B cell (primary cell): ENCODE data around the gene FUT7. TPM values are rescaled to one million over a fixed set of nuclear protein-coding genes. Genes with fewer than 3 reads are reported as not detected.

Experiments
- ATAC-seq: fragments of 200-7000 bp; cut with Tn5 transposase; one replicate; pipeline ENCODE4 v1.10.0; 2021; ENCODE audit warnings: low read depth, mild to moderate bottlenecking, moderate number of reproducible peaks, moderate library complexity
- CTCF ChIA-PET: fragments of 350-600 bp; sonication (Branson Sonifier 250); formaldehyde crosslinking; loops from one replicate; lab custom pipeline; 2021; ENCODE audit warnings: antibody characterized with exemption, inconsistent platforms; lab: Charles Lee
- POLR2A ChIA-PET: fragments of 350-600 bp; sonication (Branson Sonifier 250); formaldehyde crosslinking; loops from one replicate; lab custom pipeline; 2021; ENCODE audit warnings: antibody characterized with exemption; lab: Charles Lee
- DNase-seq: peaks from one replicate; pipeline ENCODE4 v3.0.0; 2013
- H2AFZ ChIP-seq: 2 replicates; pipeline ENCODE4 v1.6.1; 2012; ENCODE audit warnings: mild to moderate bottlenecking, low read depth, low read length; ENCODE audit not compliant: insufficient read depth, poor library complexity, severe bottlenecking
- H3K27ac ChIP-seq, 2 donors: 1 replicate in 1 of 2; 2 replicates in 1 of 2; pipeline ENCODE4 v1.5.1; 2012 to 2013; ENCODE audit warnings: low read length in 2 of 2, mild to moderate bottlenecking in 2 of 2, moderate library complexity in 1 of 2
- H3K27me3 ChIP-seq, 4 experiments: fragments of 200-600 bp in 1 of 4; sonication (generic) in 1 of 4; replicated peaks in 1 of 4; 1 replicate in 2 of 4; 2 replicates in 2 of 4; pipeline versions ENCODE4 v1.6.1 to v1.7.0; 2013 to 2016; ENCODE audit warnings: low read length in 3 of 4, mild to moderate bottlenecking in 2 of 4, mixed read lengths in 1 of 4, moderate library complexity in 1 of 4; ENCODE audit not compliant: insufficient read depth in 4 of 4, control insufficient read depth in 3 of 4; ENCODE audit errors: control extremely low read depth in 1 of 4
- H3K36me3 ChIP-seq, 2 experiments: replicated peaks in 1 of 2; 1 replicate in 1 of 2; 2 replicates in 1 of 2; pipeline versions ENCODE4 v1.6.1 to v1.7.1; 2013; ENCODE audit warnings: low read length in 1 of 2; ENCODE audit not compliant: insufficient read depth in 2 of 2, control insufficient read depth in 1 of 2; ENCODE audit errors: control extremely low read depth in 1 of 2, extremely low read depth in 1 of 2
- H3K4me1 ChIP-seq, 2 donors: fragments of 200-600 bp in 1 of 2; sonication (generic) in 1 of 2; 1 replicate in 1 of 2; 2 replicates in 1 of 2; pipeline versions ENCODE4 v1.5.1 to v1.6.1; 2013 to 2017; ENCODE audit warnings: low read length in 2 of 2; ENCODE audit not compliant: control insufficient read depth in 2 of 2, insufficient read depth in 2 of 2
- H3K4me2 ChIP-seq: replicated peaks from 2 replicates; pipeline ENCODE3; 2012; ENCODE audit warnings: mild to moderate bottlenecking, low read depth, low read length; ENCODE audit not compliant: poor library complexity, severe bottlenecking
- H3K4me3 ChIP-seq, 5 experiments: fragments of 200-600 bp in 1 of 5; sonication (generic) in 1 of 5; 1 replicate in 3 of 5; 2 replicates in 2 of 5; pipeline versions ENCODE4 v1.5.1 to v1.7.0; 2011 to 2016; ENCODE audit warnings: low read length in 4 of 5, mild to moderate bottlenecking in 4 of 5, low read depth in 2 of 5, control low read depth in 1 of 5, moderate library complexity in 1 of 5; ENCODE audit not compliant: insufficient read depth in 1 of 5; ENCODE audit errors: control extremely low read depth in 1 of 5, extremely low read depth in 1 of 5
- H3K79me2 ChIP-seq: fragments of 200-600 bp; sonication (generic); one replicate; pipeline ENCODE4 v1.6.0; 2016; ENCODE audit warnings: low read length; ENCODE audit not compliant: control insufficient read depth, insufficient read depth
- H3K9ac ChIP-seq: fragments of 200-600 bp; sonication (generic); 2 replicates; pipeline ENCODE4 v1.6.1; 2017; ENCODE audit warnings: mild to moderate bottlenecking, low read length, moderate library complexity
- H3K9me3 ChIP-seq, 3 donors: one replicate each; pipeline versions ENCODE4 v1.6.1 to v1.7.1; 2013; ENCODE audit warnings: low read length in 2 of 3; ENCODE audit not compliant: control insufficient read depth in 2 of 3, insufficient read depth in 1 of 3; ENCODE audit errors: control extremely low read depth in 1 of 3
- H4K20me1 ChIP-seq: 2 replicates; pipeline ENCODE4 v1.6.0; 2012; ENCODE audit warnings: mild to moderate bottlenecking, low read length; ENCODE audit not compliant: insufficient read depth, control insufficient read depth, poor library complexity, severe bottlenecking
- H3K27ac Mint-ChIP-seq: one replicate; pipeline ENCODE4 v1.8.0; 2021; ENCODE audit warnings: mixed read lengths
- H3K27me3 Mint-ChIP-seq: one replicate; pipeline ENCODE4 v1.8.0; 2021; ENCODE audit warnings: mixed read lengths
- H3K4me1 Mint-ChIP-seq: one replicate; pipeline ENCODE4 v1.8.0; 2021; ENCODE audit warnings: mixed read lengths
- H3K4me3 Mint-ChIP-seq: one replicate; pipeline ENCODE4 v1.8.0; 2021; ENCODE audit warnings: mixed read lengths
- H3K9me3 Mint-ChIP-seq: one replicate; pipeline ENCODE4 v1.8.0; 2022; ENCODE audit warnings: mixed read lengths; ENCODE audit not compliant: insufficient read depth
- EZH2 ChIP-seq: IDR thresholded peaks from 2 replicates; pipeline ENCODE4 v1.6.1; 2012; ENCODE audit warnings: borderline replicate concordance, low read depth, mild to moderate bottlenecking, moderate library complexity, low read length; ENCODE audit not compliant: insufficient read depth, poor library complexity, severe bottlenecking
- WGBS: methylation state at CpG from one replicate; pipeline ENCODE4 v1.1.5; 2013; ENCODE audit warnings: missing lambda C conversion rate; ENCODE audit not compliant: insufficient coverage; 5-methylcytosine and 5-hydroxymethylcytosine counted together
- intact Hi-C: fragments of 100-400 bp; cut with micrococcal nuclease; formaldehyde crosslinking; loops from one replicate; pipeline ENCODE4 v1.10.0; 2022
- polyA plus RNA-seq: library from polyadenylated mRNA; depleted of rRNA; stranded (reverse); fragments of >200 nt; gene quantifications from 2 replicates; pipeline ENCODE4 v1.2.3, GENCODE V29; 2012
- total RNA-seq, 2 donors: library from RNA; stranded (reverse); fragments of 120-200 nt in 1 of 2; gene quantifications; 1 replicate in 1 of 2; 2 replicates in 1 of 2; pipeline versions ENCODE4 v1.2.3 to v1.2.4, GENCODE V29; 2013 to 2022
- TF ChIP-seq, protein P1 (sequence below): fragments of 200-600 bp; IDR thresholded peaks from one replicate; pipeline ENCODE4 v1.8.0; 2022; ENCODE audit warnings: antibody characterized with exemption, mild to moderate bottlenecking

FUT7 gene
- total and polyA plus RNA-seq, 2 donors (not counting 1 experiment from before 2014, with no cell fraction given), result 7.3 to 8.2 TPM

- CTCF ChIA-PET, result no interaction called here
These were observed 15.5 kb downstream of the FUT7 start for GRCh38 chr9:137016436-137016835.

GRCh38 chr9:137015976-137016375 lies 15.9 kb downstream of the FUT7 start:
- intact Hi-C loops, result no loop called here
- no peaks in the 10 kb centered on the region for H3K4me1 Mint-ChIP-seq
- H3K27ac Mint-ChIP-seq, result no peak overlapping the region
- no peak for DNase-seq
- peaks cover 1 to 5% of the 10 kb centered on the region in 2 experiments for H3K36me3 ChIP-seq
- ChIA-PET CTCF (no interaction called here), POLR2A (no interaction called here)
- H3K4me2 ChIP-seq, result no peak overlapping the region
- H3K4me3 ChIP-seq, result no peak overlapping the region
- H2AFZ ChIP-seq, result no peak overlapping the region
- TF ChIP-seq, protein P1, sequence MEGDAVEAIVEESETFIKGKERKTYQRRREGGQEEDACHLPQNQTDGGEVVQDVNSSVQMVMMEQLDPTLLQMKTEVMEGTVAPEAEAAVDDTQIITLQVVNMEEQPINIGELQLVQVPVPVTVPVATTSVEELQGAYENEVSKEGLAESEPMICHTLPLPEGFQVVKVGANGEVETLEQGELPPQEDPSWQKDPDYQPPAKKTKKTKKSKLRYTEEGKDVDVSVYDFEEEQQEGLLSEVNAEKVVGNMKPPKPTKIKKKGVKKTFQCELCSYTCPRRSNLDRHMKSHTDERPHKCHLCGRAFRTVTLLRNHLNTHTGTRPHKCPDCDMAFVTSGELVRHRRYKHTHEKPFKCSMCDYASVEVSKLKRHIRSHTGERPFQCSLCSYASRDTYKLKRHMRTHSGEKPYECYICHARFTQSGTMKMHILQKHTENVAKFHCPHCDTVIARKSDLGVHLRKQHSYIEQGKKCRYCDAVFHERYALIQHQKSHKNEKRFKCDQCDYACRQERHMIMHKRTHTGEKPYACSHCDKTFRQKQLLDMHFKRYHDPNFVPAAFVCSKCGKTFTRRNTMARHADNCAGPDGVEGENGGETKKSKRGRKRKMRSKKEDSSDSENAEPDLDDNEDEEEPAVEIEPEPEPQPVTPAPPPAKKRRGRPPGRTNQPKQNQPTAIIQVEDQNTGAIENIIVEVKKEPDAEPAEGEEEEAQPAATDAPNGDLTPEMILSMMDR, result no peak
- TF ChIP-seq EZH2, result no peak
- H3K9ac ChIP-seq, result no peak overlapping the region
- no peaks in the 10 kb centered on the region for H3K27me3 Mint-ChIP-seq
- no peaks in the 10 kb centered on the region for H3K9me3 Mint-ChIP-seq
- H3K4me3 Mint-ChIP-seq, result no peak overlapping the region
- no peak overlapping the region for H3K27ac ChIP-seq
- no peaks in the 10 kb centered on the region for H3K9me3 ChIP-seq
- H3K79me2 ChIP-seq, result no peaks in the 10 kb centered on the region
- H3K4me1 ChIP-seq, result no peaks in the 10 kb centered on the region
- WGBS, result 97% methylated on average over 21 of the region's 21 CpGs
- ATAC-seq, result no peak
- H3K27me3 ChIP-seq, result no peaks in the 10 kb centered on the region
- H4K20me1 ChIP-seq, result no peaks in the 10 kb centered on the region

More at GRCh38 chr9:137016436-137016835, 15.5 kb downstream of the FUT7 start:
- Histone ChIP-seq H3K4me3 (no peak overlapping the region), H3K4me1 (no peaks in the 10 kb centered on the region), H3K27ac (no peak overlapping the region), H3K9me3 (no peaks in the 10 kb centered on the region), H3K79me2 (no peaks in the 10 kb centered on the region), H2AFZ (no peak overlapping the region), H3K36me3 (peaks cover 1 to 5% of the 10 kb centered on the region in 2 experiments), H3K4me2 (no peak overlapping the region), H3K9ac (no peak overlapping the region), H3K27me3 (no peaks in the 10 kb centered on the region), H4K20me1 (no peaks in the 10 kb centered on the region)
- no peaks in the 10 kb centered on the region for H3K9me3 Mint-ChIP-seq
- POLR2A ChIA-PET, result no interaction called here
- H3K4me3 Mint-ChIP-seq, result no peak overlapping the region
- TF ChIP-seq, protein P1, result no peak
- no peak for TF ChIP-seq EZH2
- H3K27me3 Mint-ChIP-seq, result no peaks in the 10 kb centered on the region
- intact Hi-C loops, result no loop called here
- 97% methylated on average over 16 of the region's 16 CpGs for WGBS
- no peak for ATAC-seq
- DNase-seq, result no peak
- H3K27ac Mint-ChIP-seq, result no peak overlapping the region
- H3K4me1 Mint-ChIP-seq, result no peaks in the 10 kb centered on the region
